ENCODE data around the gene STK32B.
"Not testable (repeated sequence)": the region's sequence is repeated elsewhere in the genome, so short reads cannot be mapped to it uniquely, and the experiment has no call there.

STK32B gene

GRCh38 chr4:5051278-5052203, at the start of gene STK32B:
Gene STK32B, plus strand, starts transcription at chr4:5051480.
- DNase-seq: no peak

GRCh38 chr4:5001641-5002040, 49.6 kb upstream of the STK32B start:
- DNase-seq: not testable (repeated sequence)

- DNase-seq: no peak
Observed at GRCh38 chr4:5003372-5003857, 47.9 kb upstream of the STK32B start.

- no peak for DNase-seq
Observed at GRCh38 chr4:5003918-5004317, 47.4 kb upstream of the STK32B start.

DNA sequence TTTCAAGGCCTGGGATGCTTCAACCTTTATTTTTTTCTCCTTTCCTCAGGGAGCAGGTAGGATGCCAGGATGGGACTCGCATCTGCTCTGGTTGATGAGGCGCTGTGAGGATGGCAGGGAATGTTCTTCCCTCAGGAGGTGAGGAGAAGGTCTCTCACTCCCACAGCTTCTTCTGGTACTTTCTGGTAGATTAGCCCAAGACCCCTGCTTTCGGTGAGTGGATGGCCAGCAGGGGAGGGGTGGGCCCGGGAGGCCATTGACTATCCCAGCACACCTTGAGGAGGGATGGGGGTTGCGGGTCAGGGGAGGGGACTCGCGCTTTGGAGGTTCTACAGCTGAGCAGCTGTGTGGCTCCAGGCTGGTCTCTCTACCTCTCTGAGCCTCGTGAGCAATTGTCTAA, 46.8 kb upstream of the STK32B start:
- DNase-seq: no peak

- DNase-seq: not testable (repeated sequence)
Observed at GRCh38 chr4:5006932-5007331, 44.3 kb upstream of the STK32B start.

DNA sequence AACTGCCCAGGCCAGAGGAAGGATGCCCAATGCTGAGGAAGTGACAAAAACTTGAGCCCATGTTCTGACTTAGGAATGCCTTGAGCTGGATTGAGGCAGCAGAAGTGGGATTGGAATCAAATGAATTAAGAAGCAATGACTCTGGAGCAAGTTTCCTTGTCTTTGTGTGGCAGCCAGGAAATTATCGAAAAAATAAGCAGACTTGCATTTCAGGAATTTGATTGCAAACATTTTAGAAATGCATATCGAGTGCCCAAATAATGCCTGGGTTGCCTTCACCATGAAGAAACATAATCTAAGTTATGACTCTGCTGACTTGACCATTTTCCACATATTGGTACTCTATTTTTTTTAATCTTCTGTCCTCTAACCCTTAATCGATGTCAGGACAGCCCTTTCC, 41.5 kb upstream of the STK32B start:
- DNase-seq: no peak

- no peak for DNase-seq
Observed at GRCh38 chr4:5010984-5011383, 40.3 kb upstream of the STK32B start.

DNA sequence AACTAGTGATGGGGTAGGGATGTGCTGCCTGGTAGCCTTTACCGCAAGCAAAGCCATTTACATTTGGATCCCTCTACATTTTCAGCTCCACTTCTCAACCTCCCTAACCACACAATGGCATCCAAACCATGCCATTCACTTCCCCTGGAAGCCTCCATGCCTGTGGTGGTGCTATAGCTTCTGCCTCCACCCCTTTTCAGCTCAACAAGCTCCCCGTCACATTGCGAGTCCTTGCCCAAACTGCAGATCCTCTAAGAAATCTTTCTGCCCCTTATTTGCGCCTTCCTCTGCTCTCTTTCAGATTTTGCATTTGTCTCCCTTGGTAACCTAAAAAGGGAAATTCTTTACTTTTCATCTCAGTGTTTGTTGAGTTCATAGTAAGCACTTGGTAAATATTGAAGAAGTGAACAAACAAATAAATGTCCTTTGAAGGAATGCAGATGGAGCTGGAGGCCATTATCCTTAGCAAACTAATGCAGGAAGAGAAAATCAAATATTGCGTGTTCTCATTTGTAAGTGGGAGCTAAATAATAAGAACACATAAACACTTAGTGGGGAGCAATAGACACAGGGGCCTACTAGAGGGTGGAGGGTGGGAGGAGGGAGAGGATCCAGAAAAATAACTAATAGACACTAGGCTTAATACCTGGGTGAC, 38.9 kb upstream of the STK32B start:
- no peak for DNase-seq

DNA sequence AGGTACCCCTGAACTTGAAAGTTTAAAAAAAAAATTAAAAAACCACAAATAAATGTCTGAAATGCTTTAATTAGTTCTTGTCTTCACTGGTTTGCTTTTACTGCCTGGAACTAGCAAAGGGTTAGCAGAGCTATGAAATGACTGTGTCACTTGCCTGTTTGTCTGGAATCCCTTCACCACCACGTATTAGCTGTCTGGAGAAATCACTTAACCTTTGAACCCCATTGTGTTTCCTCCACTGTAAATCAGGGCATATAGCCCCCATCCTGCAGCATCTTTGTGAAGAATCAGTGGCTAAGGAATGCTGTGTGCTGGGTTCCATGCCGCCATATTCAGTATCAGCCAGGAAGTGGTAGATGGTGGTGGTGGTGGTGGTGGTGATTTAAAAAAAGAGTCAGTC, 38.3 kb upstream of the STK32B start:
- no peak for DNase-seq

- DNase-seq: no peak
Observed at GRCh38 chr4:5014007-5014682, 37.1 kb upstream of the STK32B start.

GRCh38 chr4:5018096-5018495, 33.2 kb upstream of the STK32B start:
- no peak for DNase-seq

DNA sequence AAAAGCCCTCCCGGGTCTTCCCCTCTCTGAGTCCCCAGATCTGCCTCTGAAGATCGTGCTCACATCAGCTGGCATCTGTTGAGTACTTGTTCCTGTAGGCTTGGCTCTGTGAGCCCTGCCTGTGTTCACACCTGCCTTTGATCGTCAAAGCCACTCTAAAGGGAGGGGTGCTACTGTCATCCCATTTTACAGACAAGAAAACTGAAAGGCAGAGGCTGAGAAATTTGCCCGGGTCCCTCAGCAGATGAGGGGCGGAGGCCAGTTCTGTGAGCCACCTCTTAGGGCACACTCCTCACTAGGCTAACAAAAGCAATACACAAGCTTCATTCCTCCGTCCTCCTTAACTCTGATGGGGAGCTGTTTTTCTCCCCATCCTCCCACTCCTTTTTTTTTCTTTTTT, 32.7 kb upstream of the STK32B start:
- no peak for DNase-seq

DNA sequence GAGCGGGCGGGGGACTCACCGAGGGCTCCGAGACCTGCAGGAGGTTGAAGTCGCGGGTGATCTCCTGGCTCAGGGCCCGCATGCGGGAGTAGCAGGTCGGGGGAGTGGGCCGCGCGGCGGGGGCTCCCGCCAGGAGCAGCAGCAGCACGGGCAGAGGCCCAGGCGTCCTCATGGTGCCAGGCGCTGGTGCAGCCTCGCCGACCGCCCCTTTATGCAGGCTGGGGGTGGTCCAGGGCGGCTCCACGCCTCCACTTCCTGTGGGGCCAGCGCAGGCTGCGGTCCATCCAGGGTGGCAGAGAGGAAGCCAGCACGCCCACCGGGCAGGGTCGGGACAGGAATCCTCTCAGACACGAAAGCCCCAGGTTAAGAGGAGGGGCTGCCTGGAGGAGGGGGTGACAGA, 32.0 kb upstream of the STK32B start, which contains the start of gene CYTL1:
CYTL1 (minus strand) TSS at position 185 of the 400 bp plus-strand sequence; CDS start at position 172, 13 bp downstream.
- DNase-seq: no peak

- no peak for DNase-seq
Observed at GRCh38 chr4:5019796-5020195, 31.5 kb upstream of the STK32B start.

DNA sequence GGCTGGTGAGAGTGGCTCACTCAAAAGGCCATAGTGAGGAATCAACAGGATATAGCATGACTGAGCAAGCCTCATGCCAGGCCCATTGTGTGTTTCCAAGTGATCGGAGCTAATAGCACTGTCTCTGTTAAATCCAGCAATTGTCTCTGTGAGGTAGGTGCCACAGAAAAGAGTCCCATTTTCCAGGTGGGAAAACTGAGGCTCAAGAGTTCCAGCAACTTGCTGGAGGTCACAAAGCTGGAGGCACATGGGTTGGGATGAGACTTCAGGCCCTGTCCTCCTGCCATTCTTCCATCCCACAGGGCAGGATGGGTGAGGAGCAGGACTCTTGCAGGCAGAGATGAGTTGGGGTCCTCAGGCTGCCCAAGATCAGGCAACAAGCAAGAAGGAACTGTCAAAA, 30.9 kb upstream of the STK32B start:
- DNase-seq: no peak

- DNase-seq: no peak
Observed at GRCh38 chr4:5021546-5021945, 29.7 kb upstream of the STK32B start.

DNA sequence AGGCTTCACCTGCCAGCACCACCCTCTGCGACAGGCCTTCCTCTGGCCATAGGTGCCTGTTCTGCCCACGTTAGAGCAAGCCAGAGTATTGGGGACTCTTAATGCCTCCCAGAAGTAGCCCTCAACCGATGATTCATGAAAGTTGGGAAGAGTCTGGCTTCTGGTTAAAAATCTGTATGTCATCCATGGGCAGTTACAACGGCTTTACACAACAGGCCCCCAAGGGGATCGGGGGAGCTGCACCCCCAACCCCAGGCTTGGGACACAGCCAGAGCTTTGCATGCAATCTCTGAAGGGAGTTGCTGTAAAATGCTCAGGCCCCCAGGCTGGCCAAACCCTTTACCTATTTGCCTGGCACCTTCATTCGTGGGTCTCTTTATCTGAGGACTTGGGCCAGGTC, 26.6 kb upstream of the STK32B start:
- DNase-seq: no peak

DNA sequence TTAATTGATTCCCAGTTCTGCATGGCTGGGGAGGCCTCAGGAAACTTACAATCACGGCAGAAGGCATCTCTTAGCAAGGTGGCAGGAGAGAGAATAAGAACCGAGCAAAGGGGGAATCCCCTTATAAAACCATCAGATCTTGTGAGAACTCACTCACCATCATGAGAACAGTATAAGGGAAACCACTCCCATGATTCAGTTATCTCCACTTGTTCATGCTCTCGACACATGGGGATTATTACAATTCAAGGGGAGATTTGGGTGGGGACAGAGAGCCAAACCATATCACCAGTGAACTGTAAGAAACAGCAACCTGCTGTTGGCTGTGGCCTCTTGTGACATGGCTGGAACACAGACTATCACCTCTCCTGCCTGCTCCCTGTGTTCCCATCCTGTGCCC, 24.9 kb upstream of the STK32B start:
- DNase-seq: no peak

DNA sequence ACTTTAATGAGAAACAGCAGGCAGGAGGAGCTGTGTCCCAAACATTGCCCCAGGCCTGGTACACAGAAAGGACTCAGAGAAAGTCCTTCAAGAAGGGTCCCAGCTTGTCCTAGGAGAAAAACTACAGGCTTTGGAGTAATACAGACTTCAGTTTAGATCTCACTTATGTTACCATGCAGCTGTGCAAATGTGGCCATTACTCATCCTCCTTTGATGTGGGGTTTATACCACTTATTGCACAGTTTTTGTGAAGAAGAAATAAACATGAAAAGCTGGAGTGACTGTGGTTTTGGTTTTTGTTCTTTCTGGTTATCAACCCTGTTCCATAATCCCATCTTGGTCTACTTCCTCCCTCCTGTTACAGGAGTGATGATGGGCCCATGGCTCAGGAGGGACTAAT, 23.9 kb upstream of the STK32B start:
- DNase-seq: no peak

DNA sequence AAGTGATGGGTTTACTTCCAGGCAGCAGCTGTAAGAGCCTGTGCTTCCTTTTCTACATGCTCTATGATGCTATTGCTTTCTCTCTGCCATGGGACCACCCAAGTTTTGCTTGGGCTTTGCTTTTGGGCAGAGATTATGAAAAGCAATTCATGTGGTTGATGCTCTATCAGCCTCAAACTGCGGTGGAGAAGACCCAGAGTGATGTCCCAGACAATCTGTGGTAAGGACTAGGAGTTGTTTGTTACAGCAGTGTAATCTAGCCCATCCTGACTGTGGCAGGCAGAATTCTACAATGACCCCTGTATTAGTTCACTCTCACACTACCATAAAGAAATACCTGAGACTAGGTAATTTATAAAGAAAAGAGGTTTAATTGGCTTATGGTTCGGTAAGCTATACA, 22.8 kb upstream of the STK32B start:
- DNase-seq: no peak

GRCh38 chr4:5029447-5029846, 21.8 kb upstream of the STK32B start:
- DNase-seq: no peak

DNA sequence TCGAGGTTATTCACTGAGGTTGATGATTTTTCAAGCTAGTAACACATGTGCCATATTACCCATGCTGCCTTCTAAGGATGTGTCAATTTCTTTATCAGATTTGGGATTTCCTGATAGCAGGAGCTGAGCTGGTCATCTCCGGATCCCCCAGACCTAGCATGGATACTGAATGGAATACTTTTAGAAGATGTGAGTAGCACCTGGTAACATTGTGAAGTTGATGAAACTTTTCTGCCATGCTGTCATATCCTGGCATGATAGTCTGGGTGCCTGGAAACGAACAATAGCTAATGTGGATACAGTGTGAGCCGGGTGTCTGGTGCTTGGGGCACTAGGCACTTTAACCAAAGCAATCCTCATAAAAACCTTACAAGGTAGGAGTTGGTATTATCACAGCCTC, 21.1 kb upstream of the STK32B start:
- DNase-seq: no peak

GRCh38 chr4:5030927-5031326, 20.4 kb upstream of the STK32B start:
- no peak for DNase-seq

All from CD4-positive, alpha-beta T cell treated with Interferon gamma for 1 hour (primary cell).